Natural killer cell (primary cell): ENCODE measurements around the gene EYS. TPM values are rescaled to one million over a fixed set of nuclear protein-coding genes. Genes with fewer than 3 reads are reported as not detected.

Source experiments
- ATAC-seq, 3 donors: fragments of 150-1000 bp in 2 of 3; fragments of 200-7000 bp in 1 of 3; cut with Tn5 transposase; 1 replicate in 1 of 3; 2 replicates in 2 of 3; pipeline ENCODE4 v1.10.0; 2021; ENCODE audit warnings: mild to moderate bottlenecking in 2 of 3, moderate library complexity in 2 of 3
- DNase-seq, 2 donors: peaks; one replicate each; pipeline versions ENCODE4 v3.0.0 to v3.0.0-alpha.2; 2013 to 2021; ENCODE audit warnings: mixed read lengths in 1 of 2
- H3K27ac ChIP-seq: one replicate; pipeline ENCODE4 v1.5.1; 2013; ENCODE audit warnings: mild to moderate bottlenecking, low read length
- H3K27me3 ChIP-seq: one replicate; pipeline ENCODE4 v1.6.1; 2013; ENCODE audit warnings: low read length; ENCODE audit not compliant: control insufficient read depth, insufficient read depth
- H3K36me3 ChIP-seq: one replicate; pipeline ENCODE4 v1.6.1; 2013; ENCODE audit warnings: low read length; ENCODE audit not compliant: control insufficient read depth, insufficient read depth
- H3K4me1 ChIP-seq: one replicate; pipeline ENCODE4 v1.6.1; 2013; ENCODE audit warnings: low read length; ENCODE audit not compliant: control insufficient read depth, insufficient read depth
- H3K4me3 ChIP-seq: one replicate; pipeline ENCODE4 v1.5.1; 2013; ENCODE audit warnings: low read length
- H3K9me3 ChIP-seq: one replicate; pipeline ENCODE4 v1.6.1; 2013; ENCODE audit warnings: low read length; ENCODE audit not compliant: control insufficient read depth, insufficient read depth
- H3K27ac Mint-ChIP-seq, 2 donors: one replicate each; pipeline ENCODE4 v1.8.0; 2022; ENCODE audit warnings: mild to moderate bottlenecking in 2 of 2, mixed read lengths in 2 of 2, moderate library complexity in 1 of 2
- H3K27me3 Mint-ChIP-seq, 2 donors: one replicate each; pipeline ENCODE4 v1.8.0; 2022; ENCODE audit warnings: low read depth in 2 of 2, mixed read lengths in 2 of 2
- H3K36me3 Mint-ChIP-seq: one replicate; pipeline ENCODE4 v1.8.0; 2022; ENCODE audit warnings: mixed read lengths
- H3K4me1 Mint-ChIP-seq, 2 donors: one replicate each; pipeline ENCODE4 v1.8.0; 2022; ENCODE audit warnings: mixed read lengths in 2 of 2
- H3K4me3 Mint-ChIP-seq: one replicate; pipeline ENCODE4 v1.8.0; 2022; ENCODE audit warnings: mild to moderate bottlenecking, moderate library complexity, mixed read lengths
- H3K9me3 Mint-ChIP-seq, 2 donors: one replicate each; pipeline ENCODE4 v1.8.0; 2022; ENCODE audit warnings: mixed read lengths in 2 of 2
- CTCF ChIP-seq: fragments of 200-600 bp; IDR thresholded peaks from one replicate; pipeline ENCODE4 v1.8.0; 2022; ENCODE audit warnings: antibody characterized with exemption
- WGBS: methylation state at CpG from one replicate; pipeline ENCODE4 v1.1.7; 2013; ENCODE audit warnings: missing lambda C conversion rate; ENCODE audit not compliant: insufficient coverage; 5-methylcytosine and 5-hydroxymethylcytosine counted together
- intact Hi-C: fragments of 100-400 bp; cut with micrococcal nuclease; formaldehyde crosslinking; loops from one replicate; pipeline ENCODE4 v1.14.2; 2022
- total RNA-seq, 4 donors: library from RNA; stranded (reverse); fragments of 120-200 nt in 1 of 4; gene quantifications; one replicate each; pipeline versions ENCODE4 v1.2.3 to v1.2.4, GENCODE V29; 2013 to 2022

EYS gene
- total RNA-seq, 3 donors from 2014 or later (not counting 1 experiment from before 2014, with no cell fraction given): 0.55 TPM; not detected in 2

GRCh38 chr6:64293298-64293697, 1413.7 kb downstream of the EYS start:
- no peak for ATAC-seq
- H3K9me3 ChIP-seq: peaks cover 7% of the 10 kb centered on the region
- no peak for TF ChIP-seq CTCF
- no peak overlapping the region for H3K27ac ChIP-seq
- no peak overlapping the region for H3K4me3 ChIP-seq
- peaks cover 11 to 17% of the 10 kb centered on the region in 2 donors for H3K9me3 Mint-ChIP-seq
- H3K4me3 Mint-ChIP-seq: no peak overlapping the region
- intact Hi-C loops: no loop called here
- no peak for DNase-seq
- no peak overlapping the region for H3K27ac Mint-ChIP-seq
- no peaks in the 10 kb centered on the region for H3K4me1 Mint-ChIP-seq
- no peaks in the 10 kb centered on the region for H3K36me3 ChIP-seq
- H3K4me1 ChIP-seq: no peaks in the 10 kb centered on the region
- H3K27me3 ChIP-seq: no peaks in the 10 kb centered on the region
- no peaks in the 10 kb centered on the region for H3K27me3 Mint-ChIP-seq
- peaks cover 12% of the 10 kb centered on the region for H3K36me3 Mint-ChIP-seq

GRCh38 chr6:64290867-64291266, 1416.2 kb downstream of the EYS start:
- Histone ChIP-seq H3K27me3 (no peaks in the 10 kb centered on the region), H3K4me3 (no peak overlapping the region), H3K4me1 (no peaks in the 10 kb centered on the region), H3K27ac (no peak overlapping the region), H3K9me3 (no peaks in the 10 kb centered on the region), H3K36me3 (no peaks in the 10 kb centered on the region)
- Mint-ChIP-seq H3K27me3 (no peaks in the 10 kb centered on the region), H3K4me3 (no peak overlapping the region), H3K9me3 (peaks cover 10 to 14% of the 10 kb centered on the region in 2 donors), H3K4me1 (no peaks in the 10 kb centered on the region), H3K36me3 (peaks cover 6% of the 10 kb centered on the region), H3K27ac (no peak overlapping the region)
- DNase-seq: no peak
- ATAC-seq: no peak
- TF ChIP-seq CTCF: no peak
- WGBS: no CpG with 5 or more reads among the region's 3 CpGs
- intact Hi-C loops: no loop called here

- H3K4me1 ChIP-seq: no peaks in the 10 kb centered on the region
- no peaks in the 10 kb centered on the region for H3K27me3 Mint-ChIP-seq
- H3K9me3 ChIP-seq: no peaks in the 10 kb centered on the region
- no peak overlapping the region for H3K27ac ChIP-seq
- H3K4me1 Mint-ChIP-seq: no peaks in the 10 kb centered on the region
- ATAC-seq (no peak), DNase-seq (no peak)
- peaks cover 10 to 15% of the 10 kb centered on the region in 2 donors for H3K9me3 Mint-ChIP-seq
- no peak overlapping the region for H3K4me3 Mint-ChIP-seq
- no peaks in the 10 kb centered on the region for H3K36me3 ChIP-seq
- H3K4me3 ChIP-seq: no peak overlapping the region
- H3K27me3 ChIP-seq: no peaks in the 10 kb centered on the region
- intact Hi-C loops: no loop called here
- peaks cover 12% of the 10 kb centered on the region for H3K36me3 Mint-ChIP-seq
- H3K27ac Mint-ChIP-seq: no peak overlapping the region
- WGBS: 100% methylated on average over 1 of the region's 1 CpG
- no peak for TF ChIP-seq CTCF
These were observed 1417.1 kb downstream of the EYS start for GRCh38 chr6:64289931-64290330.

GRCh38 chr6:64288351-64288750, 1418.7 kb downstream of the EYS start:
- no peak overlapping the region for H3K27ac Mint-ChIP-seq
- ATAC-seq (no peak), DNase-seq (no peak)
- Histone ChIP-seq H3K27me3 (no peaks in the 10 kb centered on the region), H3K27ac (no peak overlapping the region), H3K4me1 (no peaks in the 10 kb centered on the region), H3K36me3 (no peaks in the 10 kb centered on the region), H3K4me3 (no peak overlapping the region), H3K9me3 (no peaks in the 10 kb centered on the region)
- H3K27me3 Mint-ChIP-seq: no peaks in the 10 kb centered on the region
- 23% methylated on average over 3 of the region's 3 CpGs for WGBS
- no peak for TF ChIP-seq CTCF
- intact Hi-C loops: no loop called here
- peaks cover 12 to 18% of the 10 kb centered on the region in 2 donors for H3K9me3 Mint-ChIP-seq
- H3K36me3 Mint-ChIP-seq: peaks cover 12% of the 10 kb centered on the region
- no peaks in the 10 kb centered on the region for H3K4me1 Mint-ChIP-seq
- H3K4me3 Mint-ChIP-seq: no peak overlapping the region
